IPS-18c (cell line): ENCODE data around the gene ADORA2A.
"Not testable (repeated sequence)": the region's sequence is repeated elsewhere in the genome, so short reads cannot be mapped to it uniquely, and the experiment has no call there.

Source experiments
- H3K4me3 ChIP-seq: 2 replicates; pipeline ENCODE4 v1.7.0; 2013; ENCODE audit warnings: low read depth, mild to moderate bottlenecking, low read length, moderate library complexity; ENCODE audit not compliant: insufficient read depth
- H3K9me3 ChIP-seq: one replicate; pipeline ENCODE4 v1.6.1; 2013; ENCODE audit warnings: mild to moderate bottlenecking, low read length, moderate library complexity; ENCODE audit not compliant: control insufficient read depth, insufficient read depth

Gene ADORA2A

DNA sequence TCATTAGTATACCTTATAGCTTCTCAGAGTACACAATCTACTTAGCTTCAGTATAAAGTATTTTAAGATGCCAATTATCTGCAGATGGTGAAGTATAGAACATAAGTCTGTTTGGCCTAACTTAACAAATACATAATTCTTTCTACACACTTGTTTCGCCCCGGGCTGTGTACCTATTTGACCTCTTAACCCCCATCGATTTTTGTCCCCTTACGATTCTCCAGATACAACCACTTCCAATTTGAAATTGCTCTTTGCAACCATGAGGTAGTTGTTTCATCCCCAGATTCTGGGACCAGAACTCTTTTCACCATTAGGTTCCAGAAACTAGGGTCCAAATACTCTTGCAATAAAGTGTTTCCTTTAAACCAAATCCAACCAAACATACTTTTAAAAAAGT, 57.8 kb downstream of the ADORA2A start:
- H3K9me3 ChIP-seq, result no peaks in the 10 kb centered on the region
- H3K4me3 ChIP-seq, result no peak overlapping the region

DNA sequence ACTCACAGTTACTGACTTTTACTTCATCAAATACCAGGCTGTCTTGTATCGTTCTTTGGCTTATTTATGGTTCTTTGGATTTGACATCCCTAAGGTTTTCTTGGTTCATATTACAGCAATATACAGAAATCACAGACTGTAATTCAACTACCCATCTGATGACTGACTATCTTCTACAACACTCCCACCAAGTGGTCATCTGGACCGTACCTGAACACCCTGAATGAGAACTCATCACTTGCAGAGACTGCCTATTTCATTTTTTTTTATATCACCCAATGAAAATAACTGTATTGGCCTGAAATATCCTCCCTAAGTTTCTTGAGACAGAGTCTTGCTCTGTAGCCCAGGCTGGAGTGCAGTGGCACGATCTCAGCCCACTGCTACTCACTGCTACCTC, 58.2 kb downstream of the ADORA2A start:
- no peak overlapping the region for H3K4me3 ChIP-seq
- no peaks in the 10 kb centered on the region for H3K9me3 ChIP-seq

DNA sequence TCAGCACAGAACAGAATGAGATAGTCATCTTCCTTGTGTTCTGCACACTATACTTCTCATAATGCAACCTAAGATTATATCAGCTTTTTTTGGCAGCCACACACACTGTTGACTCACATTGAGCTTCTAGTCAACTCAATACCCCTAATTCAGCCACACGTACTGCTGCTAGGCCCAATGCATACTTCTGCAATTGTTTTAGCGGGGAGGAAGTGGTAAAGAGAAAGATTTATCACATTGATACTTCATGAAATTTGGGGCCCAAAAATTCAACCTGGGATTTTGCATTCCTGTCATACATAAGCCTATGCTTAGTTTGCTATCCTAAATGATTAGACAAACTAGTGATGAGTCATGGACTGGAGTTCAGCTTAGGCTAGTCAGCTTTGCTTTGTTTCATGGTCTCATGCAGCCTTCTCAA, 59.1 kb downstream of the ADORA2A start:
- H3K4me3 ChIP-seq, result no peak overlapping the region
- H3K9me3 ChIP-seq, result no peaks in the 10 kb centered on the region

DNA sequence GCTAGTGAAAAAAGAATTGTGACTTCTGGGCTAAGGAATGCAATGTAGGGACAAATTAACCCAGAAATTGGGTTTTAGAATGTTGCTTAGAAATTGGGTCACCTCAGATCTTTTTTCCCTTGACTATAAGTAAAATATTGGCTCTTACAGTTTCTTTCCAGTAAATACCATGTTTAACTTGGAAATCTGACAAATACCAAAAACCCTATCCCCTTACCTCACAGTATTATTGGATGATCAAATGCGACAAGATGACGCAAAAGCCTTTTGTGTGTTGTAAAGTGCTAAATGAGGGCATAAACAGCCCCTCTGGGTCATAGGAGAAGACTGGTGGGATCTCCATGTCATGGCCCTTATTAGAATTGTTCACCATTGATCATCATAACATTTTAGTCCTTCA, 61.6 kb downstream of the ADORA2A start:
- H3K4me3 ChIP-seq, result no peak overlapping the region
- H3K9me3 ChIP-seq, result no peaks in the 10 kb centered on the region

DNA sequence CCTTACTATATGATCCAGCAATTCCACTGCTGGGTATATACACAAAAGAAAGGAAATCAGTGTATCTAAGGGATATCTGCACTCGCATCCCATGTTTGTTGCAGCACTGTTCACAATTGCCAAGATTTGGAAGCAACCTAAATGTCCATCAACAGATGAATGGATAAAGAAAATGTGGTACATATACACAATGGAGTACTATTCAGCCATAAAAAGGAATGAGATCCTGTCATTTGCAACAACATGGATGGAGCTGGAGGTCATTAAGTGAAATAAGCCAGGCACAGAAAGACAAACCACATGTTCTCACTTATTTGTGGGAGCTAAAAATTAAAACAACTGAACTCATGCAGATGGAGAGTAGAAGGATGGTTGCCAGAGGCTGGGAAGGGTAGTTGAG, 62.0 kb downstream of the ADORA2A start:
- H3K4me3 ChIP-seq, H3K9me3 ChIP-seq: not testable (repeated sequence)
